NK-92 (cell line): ENCODE results near the gene SLC39A6.
"Not testable (repeated sequence)": the region's sequence is repeated elsewhere in the genome, so short reads cannot be mapped to it uniquely, and the experiment has no call there.

ENCODE experiments used
- DNase-seq: peaks from one replicate; lab custom pipeline; 2025; ENCODE audit not compliant: unreplicated experiment; lab: John Stamatoyannopoulos, UW

The SLC39A6 gene, protein sequence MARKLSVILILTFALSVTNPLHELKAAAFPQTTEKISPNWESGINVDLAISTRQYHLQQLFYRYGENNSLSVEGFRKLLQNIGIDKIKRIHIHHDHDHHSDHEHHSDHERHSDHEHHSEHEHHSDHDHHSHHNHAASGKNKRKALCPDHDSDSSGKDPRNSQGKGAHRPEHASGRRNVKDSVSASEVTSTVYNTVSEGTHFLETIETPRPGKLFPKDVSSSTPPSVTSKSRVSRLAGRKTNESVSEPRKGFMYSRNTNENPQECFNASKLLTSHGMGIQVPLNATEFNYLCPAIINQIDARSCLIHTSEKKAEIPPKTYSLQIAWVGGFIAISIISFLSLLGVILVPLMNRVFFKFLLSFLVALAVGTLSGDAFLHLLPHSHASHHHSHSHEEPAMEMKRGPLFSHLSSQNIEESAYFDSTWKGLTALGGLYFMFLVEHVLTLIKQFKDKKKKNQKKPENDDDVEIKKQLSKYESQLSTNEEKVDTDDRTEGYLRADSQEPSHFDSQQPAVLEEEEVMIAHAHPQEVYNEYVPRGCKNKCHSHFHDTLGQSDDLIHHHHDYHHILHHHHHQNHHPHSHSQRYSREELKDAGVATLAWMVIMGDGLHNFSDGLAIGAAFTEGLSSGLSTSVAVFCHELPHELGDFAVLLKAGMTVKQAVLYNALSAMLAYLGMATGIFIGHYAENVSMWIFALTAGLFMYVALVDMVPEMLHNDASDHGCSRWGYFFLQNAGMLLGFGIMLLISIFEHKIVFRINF

DNA sequence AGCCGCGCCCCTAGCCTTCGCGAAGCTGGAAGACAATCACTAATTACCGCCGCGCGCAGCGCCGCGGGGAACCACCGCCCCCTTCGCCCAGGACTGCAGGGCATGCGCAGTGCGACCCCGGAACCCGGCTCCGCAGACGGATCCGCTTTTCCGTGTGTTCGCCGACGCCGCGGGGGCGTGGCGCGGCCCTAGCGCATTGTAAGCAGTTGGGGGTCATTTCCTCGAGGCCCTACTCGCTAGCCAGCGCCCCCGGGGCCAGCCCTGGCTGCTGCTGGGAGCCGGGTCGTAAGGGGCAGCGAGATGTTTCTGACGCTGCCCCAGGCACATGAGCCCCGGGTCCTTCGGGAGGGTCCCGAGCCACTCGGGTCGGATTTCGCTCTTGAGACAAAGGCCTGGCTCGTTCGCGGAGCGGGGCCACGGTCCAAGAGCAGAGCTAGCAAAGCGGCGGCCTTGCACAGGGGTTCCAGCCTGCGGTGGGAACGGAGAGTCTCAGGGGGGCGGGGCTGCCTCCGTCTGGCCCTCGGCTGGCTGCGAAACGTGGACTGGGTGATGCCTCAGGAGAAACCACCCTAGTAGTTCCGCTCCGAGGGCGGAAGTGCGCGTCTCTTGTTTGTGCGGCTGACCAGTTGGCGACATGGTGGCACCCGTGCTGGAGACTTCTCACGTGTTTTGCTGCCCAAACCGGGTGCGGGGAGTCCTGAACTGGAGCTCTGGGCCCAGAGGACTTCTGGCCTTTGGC lies at the start of gene SLC39A6, which contains the start of gene ELP2:
Gene SLC39A6 (minus strand): TSS at position 41 of the 739 bp plus-strand sequence. CDS start 2,333 bp downstream, outside the sequence.
Gene ELP2 (plus strand): TSS at position 600 of the 739 bp plus-strand sequence. CDS start 35 bp downstream, at position 635.
- peak; percentile 71 for DNase-seq

DNA sequence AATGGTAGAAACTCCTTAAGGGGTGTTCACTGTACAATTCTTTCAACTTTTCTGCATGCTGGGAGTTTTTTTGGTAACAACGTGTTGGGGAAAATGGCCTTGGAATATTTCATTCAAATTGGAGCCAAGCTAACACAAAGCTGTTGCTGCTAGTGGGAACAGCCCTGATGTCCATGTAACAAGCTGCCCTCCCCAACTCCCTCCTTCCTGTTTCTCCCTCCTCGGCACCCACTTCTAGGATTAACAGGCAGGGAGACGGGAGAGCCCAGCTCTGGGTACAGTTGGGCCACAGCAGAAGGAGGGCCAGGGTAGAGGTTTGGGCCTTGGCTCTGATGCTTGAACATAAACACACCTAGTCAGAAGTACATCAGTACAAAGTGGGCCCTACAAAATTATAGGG lies 48.8 kb upstream of the SLC39A6 start:
- no peak for DNase-seq

DNA sequence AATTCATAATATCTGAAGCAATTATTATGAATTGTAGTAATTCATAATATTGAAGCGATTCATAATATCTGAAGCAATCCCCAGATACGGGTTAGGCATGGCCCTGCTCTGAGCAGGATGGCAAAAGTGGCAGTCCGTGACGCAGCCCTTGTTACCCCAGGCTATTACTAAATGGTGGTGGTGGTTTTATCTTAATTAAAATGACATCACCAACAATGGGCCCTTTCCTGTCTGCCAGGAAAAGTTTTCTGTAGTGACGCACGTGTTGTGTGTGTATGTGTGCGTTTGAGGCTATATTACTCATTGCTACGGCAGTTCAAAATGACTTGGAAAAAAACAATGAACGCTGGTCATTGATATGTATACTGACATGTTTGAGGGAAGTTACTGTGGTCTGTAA lies 47.6 kb upstream of the SLC39A6 start:
- no peak for DNase-seq

DNA sequence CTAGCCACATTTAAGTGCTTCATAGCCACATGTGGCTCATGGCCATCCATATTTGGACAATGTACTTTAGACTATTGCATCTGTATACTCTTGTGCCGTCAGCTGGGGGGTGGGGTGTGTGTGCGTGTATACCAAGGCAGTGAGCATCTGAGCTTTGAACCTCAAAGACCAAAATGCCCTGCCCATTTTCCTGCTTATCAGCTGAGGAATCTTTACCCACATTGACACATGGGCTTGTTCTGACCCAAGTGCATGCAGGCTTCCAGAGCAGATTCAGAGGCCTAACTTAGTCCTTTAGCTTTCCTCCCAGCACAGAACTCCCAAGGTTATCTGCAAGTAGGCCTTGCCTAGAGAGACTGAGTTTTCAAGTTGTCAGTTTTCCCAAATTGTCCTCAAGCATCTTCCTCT lies 47.0 kb upstream of the SLC39A6 start:
- DNase-seq = no peak

DNA sequence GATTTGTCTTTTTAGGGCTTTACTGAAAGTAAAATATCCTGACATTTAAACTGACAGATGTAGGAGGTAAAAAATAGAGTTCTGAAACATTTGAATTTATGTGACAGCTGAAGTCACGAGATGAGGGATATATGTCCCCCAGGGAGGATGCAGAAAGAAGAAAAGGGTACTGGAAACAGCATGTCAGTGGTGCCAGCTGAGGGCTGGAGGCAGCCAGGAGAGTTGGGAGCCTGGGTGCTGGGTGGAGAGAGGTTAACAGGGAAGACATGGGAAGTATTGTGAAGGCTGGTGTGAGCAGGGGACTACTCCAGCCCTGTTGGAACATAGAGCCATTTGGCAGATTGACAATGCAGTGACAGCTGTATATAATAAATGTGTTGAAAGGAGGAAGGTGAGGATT lies 46.3 kb upstream of the SLC39A6 start:
- DNase-seq = no peak

DNA sequence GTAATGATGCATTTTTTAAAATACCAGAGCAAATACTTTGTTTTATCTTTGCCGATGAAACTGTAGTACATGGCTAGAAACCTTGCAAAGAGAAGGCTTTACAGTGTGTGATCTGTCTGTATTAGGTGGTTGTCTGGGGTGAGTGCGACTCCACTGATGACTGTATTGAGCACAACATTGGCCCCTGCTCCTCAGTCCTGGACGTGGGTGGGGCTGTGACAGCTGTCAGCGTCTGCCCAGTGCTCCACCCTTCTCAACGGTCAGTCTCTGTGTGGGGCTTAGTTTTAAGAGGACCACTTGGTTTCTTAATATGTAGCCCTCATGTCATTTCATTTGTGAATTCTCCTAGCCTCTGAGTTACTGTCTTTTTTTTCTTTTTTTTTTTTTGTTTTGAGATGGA lies 40.8 kb upstream of the SLC39A6 start:
- DNase-seq = no peak

DNA sequence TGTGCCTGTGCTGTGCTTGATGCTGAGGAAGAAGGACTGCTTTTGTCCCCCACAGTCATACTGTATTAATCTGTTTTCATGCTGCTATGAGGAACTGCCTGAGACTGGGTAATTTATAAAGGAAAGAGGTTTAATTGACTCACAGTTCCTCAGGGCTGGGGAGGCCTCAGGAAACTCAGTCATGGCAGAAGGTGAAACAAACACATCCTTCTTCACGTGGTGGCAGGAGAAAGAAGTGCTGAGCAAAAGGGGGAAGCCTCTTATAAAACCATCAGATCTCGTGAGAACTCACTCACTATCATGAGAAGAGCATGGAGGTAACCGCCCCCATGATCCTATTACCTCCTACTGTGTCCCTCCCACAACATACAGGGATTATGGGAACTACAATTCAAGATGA lies 39.2 kb upstream of the SLC39A6 start:
- not testable (repeated sequence) for DNase-seq

DNA sequence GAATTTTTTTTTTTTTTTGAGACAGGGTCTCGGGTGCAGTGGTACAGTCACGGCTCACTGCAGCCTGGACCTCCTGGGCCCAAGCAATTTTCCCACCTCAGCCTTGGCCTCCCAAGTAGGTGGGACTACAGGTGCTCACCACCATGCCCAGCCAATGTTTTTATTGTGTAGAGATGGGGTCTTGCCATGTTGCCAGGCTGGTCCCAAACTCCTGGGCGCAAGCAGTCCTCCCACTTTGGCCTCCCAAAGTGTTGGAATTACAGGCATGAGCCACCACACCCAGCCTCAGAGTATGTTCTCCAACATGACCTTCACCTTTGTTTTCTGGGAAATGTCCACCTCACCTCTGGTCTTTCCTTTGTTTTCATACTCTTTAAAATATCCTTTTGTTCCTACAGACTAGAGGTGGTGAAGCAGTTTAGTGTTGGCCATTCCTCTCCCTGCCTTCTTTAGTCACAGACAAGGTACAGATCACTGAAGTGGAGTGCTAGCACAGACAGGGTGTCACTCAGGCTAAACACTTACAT lies 38.6 kb upstream of the SLC39A6 start:
- DNase-seq = no peak

DNA sequence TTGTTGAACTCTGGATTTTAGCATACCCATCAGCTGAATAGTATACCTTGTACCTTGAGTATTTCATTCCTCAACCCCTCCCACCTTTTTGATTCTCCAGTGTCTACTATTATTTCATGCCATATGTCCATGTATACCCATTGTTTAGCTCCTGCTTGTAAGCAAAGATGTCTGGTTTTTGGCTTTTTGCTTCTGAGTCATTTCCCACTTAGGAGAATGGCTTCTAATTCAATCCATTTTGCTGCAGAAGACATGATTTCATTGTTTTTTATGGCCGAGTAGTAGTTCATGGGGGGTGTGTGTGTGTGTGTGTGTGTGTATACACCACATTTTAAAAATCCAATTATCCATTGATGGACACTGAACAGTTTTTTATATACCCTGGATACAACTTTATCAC lies 33.8 kb upstream of the SLC39A6 start:
- DNase-seq = no peak

DNA sequence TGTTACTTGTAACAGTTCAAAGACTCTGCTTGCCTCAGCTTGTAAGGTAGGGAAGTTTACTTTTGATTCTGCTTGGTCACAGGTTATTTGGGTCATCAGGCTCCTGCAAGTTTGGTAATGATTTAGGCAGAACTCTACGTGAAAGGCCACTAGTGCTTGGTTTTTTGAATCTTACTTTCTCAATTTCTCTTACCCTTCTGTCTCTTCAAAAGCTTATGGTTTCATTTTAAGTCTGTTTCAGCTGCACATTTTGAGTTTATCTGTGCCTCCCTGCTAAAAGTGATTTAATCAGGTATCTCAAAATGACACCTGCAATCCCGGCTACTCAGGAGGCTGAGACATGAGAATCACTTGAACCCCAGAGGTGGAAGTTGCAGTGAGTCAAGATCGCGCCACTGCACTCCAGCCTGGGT lies 31.8 kb upstream of the SLC39A6 start:
- DNase-seq = no peak

DNA sequence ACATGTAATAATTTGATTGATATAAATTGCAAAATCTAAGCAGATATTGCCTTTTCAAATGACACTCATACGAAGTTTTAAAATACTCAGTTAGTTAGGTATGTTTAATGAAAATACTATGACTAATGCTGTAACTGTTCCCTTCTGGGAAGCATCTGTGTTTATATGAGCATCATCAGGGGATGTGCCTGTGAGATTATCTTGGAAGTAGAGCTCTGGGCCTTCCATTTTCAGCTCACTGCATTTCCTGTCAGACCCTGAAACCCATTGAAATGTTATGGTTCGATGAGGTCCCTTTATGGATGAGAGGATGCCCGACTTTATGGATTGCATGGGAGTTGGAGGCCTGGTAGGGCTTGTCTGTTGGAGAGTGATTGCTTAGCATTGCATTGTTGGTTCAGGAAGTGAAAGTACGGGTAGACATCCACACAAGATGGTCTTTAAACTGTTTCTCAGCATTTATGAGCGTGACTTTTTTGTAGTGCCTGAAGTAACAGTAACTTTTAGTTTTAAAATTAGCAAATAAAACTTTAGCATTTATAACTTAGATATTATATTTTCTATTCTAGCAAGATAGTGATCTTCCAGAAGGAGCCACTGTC lies 29.2 kb upstream of the SLC39A6 start:
- DNase-seq = no peak

DNA sequence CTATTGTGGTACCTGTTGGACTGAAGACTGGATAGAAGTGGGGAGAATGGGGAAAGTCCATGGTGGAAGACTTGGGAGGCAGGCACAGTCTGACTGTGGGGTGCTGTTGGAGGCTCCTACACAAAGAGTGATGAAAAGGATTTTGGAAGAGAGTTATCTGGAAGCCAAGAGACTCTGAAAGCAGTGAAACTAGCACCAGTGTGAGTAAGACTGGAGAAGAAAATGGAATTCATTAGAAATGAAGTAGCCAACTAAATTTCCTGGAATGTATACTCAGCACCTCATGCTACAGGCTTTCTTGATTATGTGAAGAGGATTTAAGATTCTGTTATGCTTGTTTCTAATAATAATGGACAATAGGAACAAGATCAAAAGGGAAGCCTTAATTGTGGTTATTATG lies 28.3 kb upstream of the SLC39A6 start:
- DNase-seq = no peak

DNA sequence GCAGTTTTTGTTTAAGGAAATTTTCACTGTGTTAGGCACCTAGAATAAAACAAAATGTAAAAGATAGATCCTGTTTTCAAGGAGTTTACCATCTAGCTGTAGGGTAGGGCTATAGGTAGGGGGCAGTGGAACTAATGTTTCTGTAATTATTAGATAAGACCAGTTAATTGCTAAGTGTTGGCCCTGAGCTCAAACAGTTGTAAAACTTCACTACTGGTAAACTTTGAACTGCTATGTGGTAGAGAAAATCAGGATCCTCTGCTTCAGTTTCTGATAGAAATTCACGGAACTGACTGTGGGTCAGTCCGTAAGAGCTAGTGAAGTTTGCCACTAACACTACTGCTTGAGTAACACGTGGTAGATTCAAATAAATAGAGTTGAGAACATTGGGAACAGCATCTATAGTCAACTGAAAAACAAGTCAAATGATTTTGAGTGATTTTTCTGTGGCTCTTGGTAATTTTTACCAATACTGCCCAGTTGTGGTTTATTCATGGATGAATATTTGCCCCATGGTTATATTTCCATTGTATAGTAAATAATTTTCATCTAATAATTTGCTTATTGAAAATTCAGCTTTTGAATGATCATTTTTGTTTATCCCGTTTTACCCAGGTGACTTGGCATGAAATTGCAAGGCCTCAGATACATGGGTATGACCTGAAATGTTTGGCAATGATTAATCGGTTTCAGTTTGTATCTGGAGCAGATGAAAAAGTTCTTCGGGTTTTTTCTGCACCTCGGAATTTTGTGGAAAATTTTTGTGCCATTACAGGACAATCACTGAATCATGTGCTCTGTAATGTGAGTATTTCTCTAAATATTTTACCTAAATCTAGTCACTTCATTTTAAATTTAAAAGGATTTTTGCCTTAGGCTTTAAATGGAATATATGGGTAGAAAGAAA lies 27.0 kb upstream of the SLC39A6 start:
- no peak for DNase-seq

DNA sequence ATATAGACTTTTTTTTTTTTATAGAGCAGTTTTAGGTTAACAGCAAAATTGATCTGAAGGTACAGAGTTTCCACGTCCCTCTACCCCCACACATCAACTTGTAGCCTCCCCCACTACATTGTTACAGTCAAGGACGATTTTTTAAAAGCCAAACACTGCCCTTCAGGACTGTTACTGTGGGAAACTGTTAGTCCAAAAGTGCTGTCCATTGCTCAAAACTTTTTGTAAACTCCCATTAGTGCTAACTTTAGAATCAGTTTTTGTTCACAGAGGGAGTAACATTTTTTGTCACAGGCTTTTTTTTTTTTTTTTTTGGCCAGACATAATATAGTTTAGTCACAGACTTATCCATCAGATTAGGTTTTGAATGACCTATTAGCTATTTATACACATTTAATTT lies 24.6 kb upstream of the SLC39A6 start:
- DNase-seq = no peak

DNA sequence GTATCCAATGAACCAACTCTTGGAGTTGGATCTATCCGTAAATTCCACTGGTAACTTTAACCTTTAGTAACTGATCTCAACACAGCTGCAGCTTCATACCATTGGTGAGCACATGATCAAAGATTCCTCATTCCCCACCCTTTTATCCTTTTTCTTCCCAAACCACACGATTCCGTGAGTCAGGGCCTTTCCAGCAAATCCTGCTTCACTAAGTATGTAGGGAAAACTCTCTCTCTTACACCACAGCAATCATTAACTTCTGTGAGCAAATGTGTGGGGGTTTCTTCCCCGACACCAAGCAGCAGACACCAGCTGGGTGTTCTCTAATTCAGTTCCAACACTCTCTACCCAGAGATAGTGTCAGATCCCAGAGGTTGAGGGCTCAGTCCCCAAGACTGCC lies 24.1 kb upstream of the SLC39A6 start:
- DNase-seq = no peak

DNA sequence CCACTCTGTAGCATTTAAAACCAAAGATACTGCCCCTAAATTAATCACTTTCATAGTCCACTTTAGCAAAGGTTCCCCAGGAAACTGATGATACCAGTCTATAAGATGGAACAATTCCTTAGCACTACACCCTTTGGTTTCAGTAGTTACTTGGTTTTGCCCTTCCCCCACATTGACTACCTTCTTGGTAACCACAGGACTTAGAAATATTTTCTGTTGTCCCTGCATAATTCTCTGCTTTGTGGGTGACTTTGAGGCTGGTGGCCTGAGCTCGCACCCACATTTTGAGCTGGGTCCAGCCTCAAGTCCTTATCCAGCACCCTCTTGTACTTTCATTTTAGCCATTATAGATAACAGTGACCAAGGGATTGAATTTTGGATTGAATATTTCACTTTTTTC lies 23.6 kb upstream of the SLC39A6 start:
- DNase-seq = no peak

DNA sequence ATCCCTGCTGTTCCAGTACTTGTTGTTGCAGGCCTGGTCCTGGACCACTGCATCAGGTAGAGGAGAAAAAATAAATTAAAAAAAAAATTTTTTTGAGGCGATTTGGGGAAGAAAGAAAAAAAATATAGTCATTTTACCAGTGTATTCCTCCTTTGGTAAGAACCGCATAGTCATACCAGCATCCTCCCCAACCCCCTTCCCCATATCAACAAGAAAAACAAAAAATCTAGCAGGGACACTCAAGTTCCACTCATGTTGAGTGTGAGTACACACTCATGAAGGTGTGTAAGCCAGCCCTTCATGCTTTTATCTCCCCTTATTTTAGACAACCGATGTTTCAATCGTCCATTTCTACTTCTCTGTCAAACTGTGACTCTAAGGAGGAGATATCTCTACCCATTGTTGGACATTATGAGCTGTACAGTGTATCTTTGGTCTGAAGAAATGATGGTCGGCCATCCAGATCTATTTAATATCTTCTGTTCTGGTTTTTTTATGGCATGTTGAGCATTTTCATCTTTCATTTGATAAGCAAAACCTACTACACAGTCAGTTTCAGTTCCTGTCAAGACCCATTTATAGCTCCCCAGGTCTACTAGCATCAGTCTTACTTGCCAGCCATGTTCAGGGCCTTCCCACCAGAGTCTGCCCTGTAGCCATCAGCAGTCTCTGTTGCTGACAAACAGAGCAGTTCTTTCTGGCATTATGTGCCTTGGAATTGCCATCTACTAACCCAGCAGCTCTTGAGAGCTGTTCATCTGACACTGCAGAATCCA lies 20.6 kb upstream of the SLC39A6 start:
- DNase-seq = no peak

DNA sequence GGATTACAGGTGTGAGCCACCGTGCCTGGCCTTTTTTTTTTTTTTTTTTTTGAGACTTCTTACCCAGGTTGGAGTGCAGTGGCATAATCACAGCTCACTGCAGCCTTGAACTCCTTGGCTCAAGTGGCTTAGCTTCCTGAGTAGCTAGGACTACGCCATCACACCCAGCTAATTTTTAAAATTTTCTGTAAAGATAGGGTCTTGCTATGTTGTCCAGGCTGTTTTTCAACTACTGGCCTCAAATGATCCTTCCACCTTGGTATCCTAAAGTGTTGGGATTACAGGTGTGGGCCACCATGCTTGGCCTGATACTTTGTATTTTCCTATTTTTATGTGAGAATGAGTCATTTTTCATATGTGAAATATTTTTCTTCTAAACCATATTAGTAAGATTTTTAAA lies 14.3 kb upstream of the SLC39A6 start:
- DNase-seq = no peak

DNA sequence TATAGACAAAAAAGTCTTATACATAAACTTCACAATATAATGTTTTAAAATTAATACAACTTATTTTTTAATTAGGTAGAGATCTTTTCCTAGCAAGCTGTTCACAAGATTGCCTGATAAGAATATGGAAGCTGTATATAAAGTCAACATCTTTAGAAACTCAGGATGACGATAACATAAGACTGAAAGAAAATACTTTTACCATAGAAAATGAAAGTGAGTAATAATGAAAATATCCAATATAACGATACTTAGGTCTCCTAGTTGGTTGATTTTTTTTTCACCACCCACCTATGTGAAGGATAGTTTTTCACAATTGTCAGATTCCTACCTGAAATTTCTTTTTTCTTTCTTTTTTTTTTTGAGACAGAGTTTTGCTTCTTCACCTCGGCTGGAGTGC lies 13.6 kb upstream of the SLC39A6 start:
- no peak for DNase-seq
